ENCODE measurements around the gene BLVRB. TPM values are rescaled to one million over a fixed set of nuclear protein-coding genes. Genes with fewer than 3 reads are reported as not detected.

The BLVRB gene
- total RNA-seq, 1 donor from 2014 or later = 32.2 TPM

DNA sequence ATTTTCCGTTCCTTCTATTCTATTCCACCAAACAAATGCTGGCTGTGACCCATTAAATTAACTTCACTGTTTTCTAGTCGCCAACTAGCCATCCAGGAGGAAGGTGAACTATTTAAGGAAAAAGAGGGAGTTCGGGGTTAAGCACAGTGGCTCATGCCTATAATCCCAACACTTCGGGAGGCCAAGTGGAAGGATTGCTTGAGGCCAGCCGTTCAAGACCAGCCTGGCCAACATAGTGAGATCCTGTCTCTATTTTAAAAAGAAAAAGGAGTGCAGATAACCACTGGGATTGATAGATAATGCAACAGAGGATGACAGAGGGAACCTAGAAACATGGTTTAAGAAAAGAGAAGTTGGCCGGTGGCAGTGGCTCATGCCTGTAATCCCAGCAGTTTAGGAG, 45.9 kb upstream of the BLVRB start:
- no peaks in the 10 kb centered on the region for H3K4me1 Mint-ChIP-seq (ENCODE audit: unreplicated experiment)
- DNase-seq (ENCODE audit: extremely low spot score, unreplicated experiment) = no peak
- TF ChIP-seq, protein P1, sequence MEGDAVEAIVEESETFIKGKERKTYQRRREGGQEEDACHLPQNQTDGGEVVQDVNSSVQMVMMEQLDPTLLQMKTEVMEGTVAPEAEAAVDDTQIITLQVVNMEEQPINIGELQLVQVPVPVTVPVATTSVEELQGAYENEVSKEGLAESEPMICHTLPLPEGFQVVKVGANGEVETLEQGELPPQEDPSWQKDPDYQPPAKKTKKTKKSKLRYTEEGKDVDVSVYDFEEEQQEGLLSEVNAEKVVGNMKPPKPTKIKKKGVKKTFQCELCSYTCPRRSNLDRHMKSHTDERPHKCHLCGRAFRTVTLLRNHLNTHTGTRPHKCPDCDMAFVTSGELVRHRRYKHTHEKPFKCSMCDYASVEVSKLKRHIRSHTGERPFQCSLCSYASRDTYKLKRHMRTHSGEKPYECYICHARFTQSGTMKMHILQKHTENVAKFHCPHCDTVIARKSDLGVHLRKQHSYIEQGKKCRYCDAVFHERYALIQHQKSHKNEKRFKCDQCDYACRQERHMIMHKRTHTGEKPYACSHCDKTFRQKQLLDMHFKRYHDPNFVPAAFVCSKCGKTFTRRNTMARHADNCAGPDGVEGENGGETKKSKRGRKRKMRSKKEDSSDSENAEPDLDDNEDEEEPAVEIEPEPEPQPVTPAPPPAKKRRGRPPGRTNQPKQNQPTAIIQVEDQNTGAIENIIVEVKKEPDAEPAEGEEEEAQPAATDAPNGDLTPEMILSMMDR (conservative IDR thresholded peaks at IDR 0.05) = no peak
- H3K9me3 Mint-ChIP-seq = no peaks in the 10 kb centered on the region
- H3K27me3 Mint-ChIP-seq = peaks cover 68% of the 10 kb centered on the region
- no peak overlapping the region for H3K4me3 Mint-ChIP-seq
- H3K36me3 Mint-ChIP-seq = no peaks in the 10 kb centered on the region
- no peak overlapping the region for H3K27ac Mint-ChIP-seq

GRCh38 chr19:40510526-40511115, 45.1 kb upstream of the BLVRB start:
- H3K4me3 Mint-ChIP-seq = no peak overlapping the region
- no peaks in the 10 kb centered on the region for H3K9me3 Mint-ChIP-seq
- no peaks in the 10 kb centered on the region for H3K36me3 Mint-ChIP-seq
- H3K27me3 Mint-ChIP-seq = peaks cover 75% of the 10 kb centered on the region
- DNase-seq (ENCODE audit: extremely low spot score, unreplicated experiment) = no peak
- no peaks in the 10 kb centered on the region for H3K4me1 Mint-ChIP-seq (ENCODE audit: unreplicated experiment)
- TF ChIP-seq, protein P1 (conservative IDR thresholded peaks at IDR 0.05) = no peak
- H3K27ac Mint-ChIP-seq = no peak overlapping the region

GRCh38 chr19:40508739-40509260, 43.3 kb upstream of the BLVRB start:
- Mint-ChIP-seq H3K27me3 (peaks cover 70% of the 10 kb centered on the region), H3K36me3 (no peaks in the 10 kb centered on the region), H3K9me3 (no peaks in the 10 kb centered on the region), H3K4me3 (no peak overlapping the region), H3K4me1 (ENCODE audit: unreplicated experiment) (no peaks in the 10 kb centered on the region), H3K27ac (no peak overlapping the region)
- DNase-seq (ENCODE audit: extremely low spot score, unreplicated experiment) = no peak
- TF ChIP-seq, protein P1 (conservative IDR thresholded peaks at IDR 0.05) = no peak

GRCh38 chr19:40507892-40508291, 42.3 kb upstream of the BLVRB start:
- DNase-seq (ENCODE audit: extremely low spot score, unreplicated experiment) = no peak
- Mint-ChIP-seq H3K27me3 (peaks cover 68% of the 10 kb centered on the region), H3K36me3 (no peaks in the 10 kb centered on the region), H3K4me1 (ENCODE audit: unreplicated experiment) (peaks cover 3% of the 10 kb centered on the region), H3K27ac (no peak overlapping the region), H3K4me3 (no peak overlapping the region), H3K9me3 (no peaks in the 10 kb centered on the region)
- TF ChIP-seq, protein P1 (conservative IDR thresholded peaks at IDR 0.05) = no peak

DNA sequence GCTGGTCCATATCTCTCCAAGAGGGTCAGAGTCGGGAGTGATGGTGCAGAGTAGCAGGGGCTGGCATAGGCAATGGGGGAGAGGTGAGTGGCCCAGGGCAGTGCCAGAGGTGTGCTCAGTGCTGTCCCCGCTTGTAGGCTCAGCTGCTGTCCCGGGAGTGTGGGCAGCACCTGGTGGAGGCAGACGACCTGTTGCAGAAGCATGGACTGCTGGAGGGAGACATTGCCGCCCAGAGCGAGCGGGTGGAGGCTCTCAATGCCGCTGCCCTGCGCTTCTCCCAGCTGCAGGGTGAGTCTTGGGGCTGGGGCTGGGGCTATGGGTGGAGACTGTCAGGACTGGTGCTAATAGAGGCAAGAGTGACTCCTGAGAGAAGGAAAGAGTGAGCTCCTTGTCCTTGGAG, 40.6 kb upstream of the BLVRB start:
- H3K4me3 Mint-ChIP-seq = no peak overlapping the region
- no peaks in the 10 kb centered on the region for H3K9me3 Mint-ChIP-seq
- no peak for DNase-seq (ENCODE audit: extremely low spot score, unreplicated experiment)
- H3K27ac Mint-ChIP-seq = no peak overlapping the region
- H3K36me3 Mint-ChIP-seq = no peaks in the 10 kb centered on the region
- TF ChIP-seq, protein P1 (conservative IDR thresholded peaks at IDR 0.05) = no peak
- H3K4me1 Mint-ChIP-seq (ENCODE audit: unreplicated experiment) = peaks cover 6% of the 10 kb centered on the region
- peaks cover 60% of the 10 kb centered on the region for H3K27me3 Mint-ChIP-seq
